HCT116 (cell line): ENCODE results near the gene DNPEP.

Experiments used
- CTCF ChIP-seq, 3 experiments: fragments of 200-600 bp in 1 of 3; sonication (generic) in 1 of 3; IDR thresholded peaks in 2 of 3; conservative IDR thresholded peaks in 1 of 3; 2 replicates each; pipeline ENCODE4 v1.5.1; 2012 to 2017; ENCODE audit warnings: low read depth in 2 of 3, low read length in 2 of 3, antibody characterized with exemption in 1 of 3, borderline replicate concordance in 1 of 3, control low read depth in 1 of 3, mild to moderate bottlenecking in 1 of 3, mixed read lengths in 1 of 3, mixed run types in 1 of 3, moderate library complexity in 1 of 3; ENCODE audit not compliant: insufficient read depth in 1 of 3
- EZH2 ChIP-seq: fragments of 200-600 bp; sonication (generic); IDR thresholded peaks from 2 replicates; pipeline ENCODE4 v1.6.1; 2017; ENCODE audit warnings: antibody characterized with exemption, mixed run types
- EZH2phosphoT487 ChIP-seq: fragments of 200-600 bp; IDR thresholded peaks from 2 replicates; pipeline ENCODE4 v1.6.1; 2018; ENCODE audit warnings: antibody characterized with exemption, borderline replicate concordance
- FOSL1 ChIP-seq: IDR thresholded peaks from 2 replicates; pipeline ENCODE4 v1.6.1; 2012; ENCODE audit warnings: low read depth
- JUND ChIP-seq: IDR thresholded peaks from 2 replicates; pipeline ENCODE4 v1.6.1; 2012
- MAX ChIP-seq: IDR thresholded peaks from 2 replicates; pipeline ENCODE4 v1.6.1; 2012
- POLR2A ChIP-seq: IDR thresholded peaks from 2 replicates; pipeline ENCODE4 v1.7.0; 2011; ENCODE audit warnings: borderline replicate concordance; ENCODE audit not compliant: insufficient read depth, insufficient read length; ENCODE audit errors: extremely low read depth
- POLR2AphosphoS5 ChIP-seq: IDR thresholded peaks from 2 replicates; pipeline ENCODE4 v1.6.1; 2011; ENCODE audit warnings: mild to moderate bottlenecking, low read depth, low read length, moderate library complexity
- REST ChIP-seq: IDR thresholded peaks from 2 replicates; pipeline ENCODE4 v1.6.1; 2012; ENCODE audit warnings: low read depth
- SRF ChIP-seq: IDR thresholded peaks from 2 replicates; pipeline ENCODE4 v1.6.1; 2012; ENCODE audit warnings: low read depth

GRCh38 chr2:219399716-219400478 is 12.2 kb upstream of the DNPEP start:
- TF ChIP-seq MAX (no peak), POLR2A (no peak), CTCF (IDR thresholded peaks at IDR 0.05 in 2 of 3, conservative IDR thresholded peaks at IDR 0.05 in 1 of 3; ENCODE audit: borderline replicate concordance in 1 of 3, insufficient read depth in 1 of 3, low read depth in 2 of 3, low read length in 2 of 3) (no peak), REST (no peak), SRF (no peak), POLR2AphosphoS5 (no peak), FOSL1 (no peak), EZH2 (no peak), JUND (no peak), EZH2phosphoT487 (no peak)
